Bronchial epithelial cell (primary cell): ENCODE measurements around the gene CLSTN2. TPM values are rescaled to one million over a fixed set of nuclear protein-coding genes. Genes with fewer than 3 reads are reported as not detected.
A peak's percentile ranks its signal among the peaks of the same experiment; 100 is the strongest.

Experiments
- DNase-seq: peaks from one replicate; pipeline ENCODE4 v3.0.0-alpha.2; 2010; ENCODE audit warnings: low read depth
- FAIRE-seq: peaks from 2 replicates; lab custom pipeline; 2011; peaks lifted over from hg19 to GRCh38; lab: Jason Lieb, UNC
- H3K27me3 ChIP-seq: 2 replicates; pipeline ENCODE4 v1.5.1; 2011; ENCODE audit warnings: low read length; ENCODE audit not compliant: control insufficient read depth, insufficient read depth
- H3K36me3 ChIP-seq: 2 replicates; pipeline ENCODE4 v1.5.1; 2011; ENCODE audit warnings: low read length; ENCODE audit not compliant: control insufficient read depth, insufficient read depth
- H3K4me3 ChIP-seq: 2 replicates; pipeline ENCODE4 v1.5.1; 2011; ENCODE audit warnings: mild to moderate bottlenecking, low read depth, low read length, control low read depth
- total RNA-seq: library from RNA; depleted of rRNA; stranded (reverse); fragments of >200 nt; gene quantifications from 2 replicates; pipeline ENCODE4 v1.2.1, GENCODE V29; 2014
- TF ChIP-seq, protein P1 (sequence below): IDR thresholded peaks from 2 replicates; pipeline ENCODE4 v1.5.1; 2011; ENCODE audit warnings: mild to moderate bottlenecking, moderate library complexity, low read length, control low read depth, inconsistent platforms; ENCODE audit not compliant: insufficient read depth, severe bottlenecking

CLSTN2 gene
- total RNA-seq, 1 donor from 2014 or later = 0.26 TPM

- peak; percentile 13 for FAIRE-seq
- TF ChIP-seq, protein P1, sequence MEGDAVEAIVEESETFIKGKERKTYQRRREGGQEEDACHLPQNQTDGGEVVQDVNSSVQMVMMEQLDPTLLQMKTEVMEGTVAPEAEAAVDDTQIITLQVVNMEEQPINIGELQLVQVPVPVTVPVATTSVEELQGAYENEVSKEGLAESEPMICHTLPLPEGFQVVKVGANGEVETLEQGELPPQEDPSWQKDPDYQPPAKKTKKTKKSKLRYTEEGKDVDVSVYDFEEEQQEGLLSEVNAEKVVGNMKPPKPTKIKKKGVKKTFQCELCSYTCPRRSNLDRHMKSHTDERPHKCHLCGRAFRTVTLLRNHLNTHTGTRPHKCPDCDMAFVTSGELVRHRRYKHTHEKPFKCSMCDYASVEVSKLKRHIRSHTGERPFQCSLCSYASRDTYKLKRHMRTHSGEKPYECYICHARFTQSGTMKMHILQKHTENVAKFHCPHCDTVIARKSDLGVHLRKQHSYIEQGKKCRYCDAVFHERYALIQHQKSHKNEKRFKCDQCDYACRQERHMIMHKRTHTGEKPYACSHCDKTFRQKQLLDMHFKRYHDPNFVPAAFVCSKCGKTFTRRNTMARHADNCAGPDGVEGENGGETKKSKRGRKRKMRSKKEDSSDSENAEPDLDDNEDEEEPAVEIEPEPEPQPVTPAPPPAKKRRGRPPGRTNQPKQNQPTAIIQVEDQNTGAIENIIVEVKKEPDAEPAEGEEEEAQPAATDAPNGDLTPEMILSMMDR = no peak
These were observed 511.7 kb downstream of the CLSTN2 start for GRCh38 chr3:140446734-140447133.

GRCh38 chr3:140447136-140447535 is 512.2 kb downstream of the CLSTN2 start:
- Histone ChIP-seq H3K36me3 (no peaks in the 10 kb centered on the region), H3K4me3 (no peak overlapping the region), H3K27me3 (no peaks in the 10 kb centered on the region)
- DNase-seq = no peak
- TF ChIP-seq, protein P1 = no peak
- no peak for FAIRE-seq

More at GRCh38 chr3:140446734-140447133, 511.7 kb downstream of the CLSTN2 start:
- H3K27me3 ChIP-seq = no peaks in the 10 kb centered on the region
- no peaks in the 10 kb centered on the region for H3K36me3 ChIP-seq
- H3K4me3 ChIP-seq = no peak overlapping the region
- DNase-seq = no peak

DNA sequence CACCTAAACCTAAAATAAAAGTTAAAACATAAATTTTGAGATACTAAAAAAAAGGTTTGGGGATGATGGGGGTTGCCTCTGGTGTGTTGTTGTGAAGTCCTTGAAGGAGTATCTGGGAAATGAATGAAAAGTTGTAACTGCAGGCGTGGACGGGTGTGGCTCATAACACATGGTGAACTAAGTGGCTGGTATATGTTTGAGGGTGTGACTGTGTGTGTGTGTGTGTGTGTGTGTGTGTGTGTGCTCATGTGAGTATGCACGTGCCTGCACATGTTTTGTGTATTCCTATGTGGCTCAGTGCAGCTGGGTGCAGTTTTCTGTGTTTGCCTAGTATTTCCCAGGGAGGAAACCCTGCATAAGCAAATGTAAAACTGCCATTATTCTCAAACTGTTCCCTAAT is 513.0 kb downstream of the CLSTN2 start:
- DNase-seq (peak; percentile 23), FAIRE-seq (no peak)
- Histone ChIP-seq H3K4me3 (no peak overlapping the region), H3K36me3 (no peaks in the 10 kb centered on the region), H3K27me3 (no peaks in the 10 kb centered on the region)
- TF ChIP-seq, protein P1 = no peak

GRCh38 chr3:140449413-140450256 is 514.6 kb downstream of the CLSTN2 start:
- Histone ChIP-seq H3K27me3 (no peaks in the 10 kb centered on the region), H3K36me3 (no peaks in the 10 kb centered on the region), H3K4me3 (no peak overlapping the region)
- DNase-seq = no peak
- FAIRE-seq = no peak
- TF ChIP-seq, protein P1 = no peak

GRCh38 chr3:140453750-140454149 is 518.8 kb downstream of the CLSTN2 start:
- Histone ChIP-seq H3K36me3 (no peaks in the 10 kb centered on the region), H3K4me3 (no peak overlapping the region), H3K27me3 (no peaks in the 10 kb centered on the region)
- FAIRE-seq = no peak
- no peak for DNase-seq
- TF ChIP-seq, protein P1 = no peak
